ENCODE data around the gene ASIC1. TPM values are rescaled to one million over a fixed set of nuclear protein-coding genes. Genes with fewer than 3 reads are reported as not detected.

The ASIC1 gene
- polyA plus RNA-seq, 1 donor = 4.7 TPM

GRCh38 chr12:50061171-50061570 lies 3.8 kb downstream of the ASIC1 start:
- peak in 1 of 2 donors; percentile 48 for DNase-seq
- Histone ChIP-seq H3K9me3 (ENCODE audit: control insufficient read depth, low read depth, low read length) (no peaks in the 10 kb centered on the region), H3K4me3 (ENCODE audit: low read length) (no peak overlapping the region), H3K27ac (ENCODE audit: low read length) (no peak overlapping the region), H3K4me1 (ENCODE audit: control insufficient read depth, insufficient read depth, low read length) (peaks cover 6% of the 10 kb centered on the region), H3K27me3 (ENCODE audit: control insufficient read depth, insufficient read depth, low read length) (peaks cover 26% of the 10 kb centered on the region), H3K36me3 (ENCODE audit: control insufficient read depth, insufficient read depth, low read length) (no peaks in the 10 kb centered on the region)
- no CpG with 5 or more reads among the region's 2 CpGs for WGBS (ENCODE audit: insufficient coverage, low lambda C conversion rate)

DNA sequence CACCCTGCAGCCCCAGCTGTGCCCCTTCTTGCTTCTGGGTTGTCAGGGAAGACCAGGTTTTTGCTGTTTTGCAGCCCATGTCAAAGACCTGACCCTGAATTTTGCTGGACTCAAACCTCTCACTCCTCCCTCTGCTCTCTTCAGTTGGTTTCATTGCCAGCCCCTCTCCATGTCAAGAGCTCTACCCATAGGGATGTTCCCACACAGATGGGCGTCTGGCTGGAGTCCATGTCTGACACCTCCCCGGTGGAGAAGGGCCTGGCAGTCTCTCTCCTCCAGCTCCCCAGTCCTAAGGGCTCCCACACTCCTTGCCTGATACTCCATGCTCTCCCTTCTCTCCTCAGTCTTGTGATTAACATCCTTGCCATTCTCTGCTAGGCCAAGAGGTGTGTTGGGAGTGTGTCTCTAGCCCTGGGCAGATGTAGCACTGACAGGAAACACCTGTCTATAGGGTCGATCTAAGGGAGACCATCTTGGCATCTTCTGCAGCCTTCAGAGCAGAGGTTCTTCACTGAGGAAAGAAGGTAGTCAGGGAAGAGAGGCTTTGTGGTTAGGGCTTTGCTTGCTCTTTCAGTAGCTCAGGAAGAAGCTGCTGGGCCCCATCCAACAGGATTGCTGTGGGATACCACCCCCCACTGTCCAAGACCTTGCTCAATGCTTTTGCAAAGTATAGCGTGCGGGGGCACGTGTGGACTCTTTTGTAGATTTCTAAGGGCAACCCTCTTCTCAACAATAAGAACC lies 4.7 kb downstream of the ASIC1 start:
- Histone ChIP-seq H3K9me3 (ENCODE audit: control insufficient read depth, low read depth, low read length) (no peaks in the 10 kb centered on the region), H3K27me3 (ENCODE audit: control insufficient read depth, insufficient read depth, low read length) (peaks cover 16% of the 10 kb centered on the region), H3K27ac (ENCODE audit: low read length) (no peak overlapping the region), H3K4me1 (ENCODE audit: control insufficient read depth, insufficient read depth, low read length) (peaks cover 1% of the 10 kb centered on the region), H3K36me3 (ENCODE audit: control insufficient read depth, insufficient read depth, low read length) (no peaks in the 10 kb centered on the region), H3K4me3 (ENCODE audit: low read length) (no peak overlapping the region)
- no peak for DNase-seq
- no CpG with 5 or more reads among the region's 6 CpGs for WGBS (ENCODE audit: insufficient coverage, low lambda C conversion rate)

DNA sequence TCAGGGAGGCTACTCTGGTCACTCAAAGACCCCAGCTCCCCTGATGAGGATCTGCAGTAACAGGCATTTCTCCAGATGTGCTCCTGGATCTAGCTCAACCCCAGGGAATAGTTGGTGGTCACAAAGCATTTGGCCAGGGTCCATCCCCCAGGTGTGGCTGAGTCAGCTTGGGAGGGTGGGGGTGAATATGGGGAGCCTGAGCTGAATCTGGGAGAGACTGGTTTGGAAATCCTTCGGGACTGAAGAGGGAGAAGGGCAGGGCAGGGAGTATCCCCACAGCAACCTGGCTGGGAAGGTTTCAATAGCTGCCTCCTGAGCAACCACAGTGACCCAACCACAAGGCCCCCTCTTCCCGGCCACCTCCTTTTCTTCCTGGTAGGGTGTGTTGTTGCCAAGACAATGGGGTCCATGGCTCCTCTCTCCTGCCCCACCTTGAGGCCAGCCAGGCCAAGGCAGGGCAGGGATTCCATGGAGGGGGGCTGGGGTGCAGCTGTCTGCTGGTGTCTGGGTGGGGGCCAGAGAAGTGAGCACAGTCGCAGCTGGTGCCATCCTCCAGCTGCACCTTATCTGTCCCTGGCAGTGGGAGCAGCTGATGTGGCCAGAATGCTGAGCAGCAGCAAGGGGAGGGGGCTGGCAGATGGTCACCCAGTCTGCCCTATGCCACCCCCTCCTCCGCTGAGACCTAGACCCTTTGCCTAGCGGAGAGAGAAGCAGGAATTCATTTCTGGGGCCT lies 5.5 kb downstream of the ASIC1 start:
- no CpG with 5 or more reads among the region's 5 CpGs for WGBS (ENCODE audit: insufficient coverage, low lambda C conversion rate)
- H3K27me3 ChIP-seq (ENCODE audit: control insufficient read depth, insufficient read depth, low read length) = peaks cover 13% of the 10 kb centered on the region
- H3K36me3 ChIP-seq (ENCODE audit: control insufficient read depth, insufficient read depth, low read length) = no peaks in the 10 kb centered on the region
- H3K9me3 ChIP-seq (ENCODE audit: control insufficient read depth, low read depth, low read length) = no peaks in the 10 kb centered on the region
- no peak for DNase-seq
- no peak overlapping the region for H3K4me3 ChIP-seq (ENCODE audit: low read length)
- no peak overlapping the region for H3K27ac ChIP-seq (ENCODE audit: low read length)
- no peaks in the 10 kb centered on the region for H3K4me1 ChIP-seq (ENCODE audit: control insufficient read depth, insufficient read depth, low read length)

DNA sequence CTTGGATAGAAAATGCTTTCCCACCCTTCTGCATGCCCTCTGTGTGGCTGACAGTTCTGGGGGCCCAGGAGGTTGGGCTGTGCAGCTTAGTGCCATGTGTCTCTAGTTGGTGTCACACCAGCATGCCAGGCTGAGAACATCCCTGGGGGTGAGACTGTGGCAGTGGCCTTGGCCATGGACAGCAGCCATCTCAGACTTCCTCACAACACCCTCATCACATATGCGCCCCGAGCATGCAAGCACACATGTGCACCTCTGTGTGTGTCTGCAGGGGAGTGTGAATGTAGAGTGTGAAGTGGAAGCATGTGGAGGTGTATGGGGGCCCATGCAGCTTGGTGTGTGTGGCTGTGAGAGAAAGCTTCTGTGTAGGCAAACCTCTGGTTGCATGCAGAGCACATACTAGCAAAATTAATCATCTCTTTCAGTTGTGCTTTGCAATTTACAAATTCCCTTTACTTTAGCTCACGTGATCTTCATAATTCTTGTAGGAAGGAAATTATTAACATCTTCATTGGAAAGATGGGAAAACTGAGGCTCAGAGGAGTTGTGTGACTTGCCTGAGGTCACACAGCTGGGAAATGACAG lies 8.4 kb downstream of the ASIC1 start:
- no peak overlapping the region for H3K4me3 ChIP-seq (ENCODE audit: low read length)
- no peaks in the 10 kb centered on the region for H3K36me3 ChIP-seq (ENCODE audit: control insufficient read depth, insufficient read depth, low read length)
- no peaks in the 10 kb centered on the region for H3K9me3 ChIP-seq (ENCODE audit: control insufficient read depth, low read depth, low read length)
- whole genome bisulfite sequencing (ENCODE audit: insufficient coverage, low lambda C conversion rate) = 100% methylated on average over 1 of the region's 3 CpGs
- no peak for DNase-seq
- H3K27ac ChIP-seq (ENCODE audit: low read length) = no peak overlapping the region
- no peaks in the 10 kb centered on the region for H3K27me3 ChIP-seq (ENCODE audit: control insufficient read depth, insufficient read depth, low read length)
- peaks cover 3% of the 10 kb centered on the region for H3K4me1 ChIP-seq (ENCODE audit: control insufficient read depth, insufficient read depth, low read length)

DNA sequence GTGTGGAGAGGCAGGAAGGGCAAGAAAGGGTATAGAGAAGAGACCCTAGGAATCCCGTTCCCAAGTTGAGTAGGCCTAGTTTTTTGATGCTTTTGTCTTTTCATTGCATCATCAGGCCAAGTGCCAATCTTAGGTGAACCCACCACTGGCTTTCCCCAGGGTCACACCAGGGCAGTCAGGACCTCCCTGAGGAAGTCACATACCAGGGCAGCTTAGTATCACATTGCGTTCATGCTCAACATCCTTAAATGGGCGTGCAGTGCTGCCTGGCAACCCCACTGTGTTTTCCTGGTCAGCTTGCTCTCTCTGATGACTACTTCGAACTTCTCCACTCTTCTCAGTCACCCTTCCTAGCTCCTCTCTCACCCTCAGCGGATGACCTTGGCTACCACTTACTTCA lies 9.0 kb downstream of the ASIC1 start:
- Histone ChIP-seq H3K27me3 (ENCODE audit: control insufficient read depth, insufficient read depth, low read length) (no peaks in the 10 kb centered on the region), H3K36me3 (ENCODE audit: control insufficient read depth, insufficient read depth, low read length) (no peaks in the 10 kb centered on the region), H3K4me3 (ENCODE audit: low read length) (no peak overlapping the region), H3K27ac (ENCODE audit: low read length) (no peak overlapping the region), H3K4me1 (ENCODE audit: control insufficient read depth, insufficient read depth, low read length) (peaks cover 3% of the 10 kb centered on the region), H3K9me3 (ENCODE audit: control insufficient read depth, low read depth, low read length) (no peaks in the 10 kb centered on the region)
- 100% methylated on average over 1 of the region's 5 CpGs for WGBS (ENCODE audit: insufficient coverage, low lambda C conversion rate)
- DNase-seq = no peak

- Histone ChIP-seq H3K4me1 (ENCODE audit: control insufficient read depth, insufficient read depth, low read length) (peaks cover 3% of the 10 kb centered on the region), H3K27ac (ENCODE audit: low read length) (no peak overlapping the region), H3K36me3 (ENCODE audit: control insufficient read depth, insufficient read depth, low read length) (no peaks in the 10 kb centered on the region), H3K9me3 (ENCODE audit: control insufficient read depth, low read depth, low read length) (no peaks in the 10 kb centered on the region), H3K27me3 (ENCODE audit: control insufficient read depth, insufficient read depth, low read length) (no peaks in the 10 kb centered on the region), H3K4me3 (ENCODE audit: low read length) (no peak overlapping the region)
- DNase-seq = no peak
- 98% methylated on average over 5 of the region's 5 CpGs for WGBS (ENCODE audit: insufficient coverage, low lambda C conversion rate)
These were observed 11.7 kb downstream of the ASIC1 start for GRCh38 chr12:50069069-50069468.

DNA sequence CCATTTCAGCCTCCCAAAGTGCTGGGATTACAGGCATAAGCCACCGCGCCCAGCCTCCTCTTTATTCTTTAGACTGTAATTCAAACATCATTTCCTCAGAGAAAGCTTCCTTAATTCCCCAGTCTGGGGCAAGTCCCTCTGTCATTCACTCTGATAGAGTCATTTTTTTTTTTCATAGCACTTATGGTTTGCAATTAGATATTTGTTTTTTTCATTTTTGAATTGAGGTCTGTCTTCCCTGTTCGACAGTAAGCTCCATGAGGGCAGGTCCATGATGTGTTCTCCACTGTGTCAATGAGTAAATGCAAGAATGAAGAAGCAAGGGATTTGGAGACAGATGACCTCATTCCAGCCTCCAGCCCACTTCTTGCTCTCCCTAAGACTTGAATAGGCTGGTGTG lies 12.1 kb downstream of the ASIC1 start:
- H3K9me3 ChIP-seq (ENCODE audit: control insufficient read depth, low read depth, low read length) = no peaks in the 10 kb centered on the region
- no peak overlapping the region for H3K4me3 ChIP-seq (ENCODE audit: low read length)
- no peak for DNase-seq
- no peaks in the 10 kb centered on the region for H3K36me3 ChIP-seq (ENCODE audit: control insufficient read depth, insufficient read depth, low read length)
- no peak overlapping the region for H3K27ac ChIP-seq (ENCODE audit: low read length)
- no CpG with 5 or more reads among the region's 3 CpGs for WGBS (ENCODE audit: insufficient coverage, low lambda C conversion rate)
- H3K27me3 ChIP-seq (ENCODE audit: control insufficient read depth, insufficient read depth, low read length) = no peaks in the 10 kb centered on the region
- H3K4me1 ChIP-seq (ENCODE audit: control insufficient read depth, insufficient read depth, low read length) = peaks cover 3% of the 10 kb centered on the region

- WGBS (ENCODE audit: insufficient coverage, low lambda C conversion rate) = no CpG with 5 or more reads among the region's 9 CpGs
- peaks cover 10% of the 10 kb centered on the region for H3K4me1 ChIP-seq (ENCODE audit: control insufficient read depth, insufficient read depth, low read length)
- no peak overlapping the region for H3K4me3 ChIP-seq (ENCODE audit: low read length)
- no peaks in the 10 kb centered on the region for H3K36me3 ChIP-seq (ENCODE audit: control insufficient read depth, insufficient read depth, low read length)
- H3K27me3 ChIP-seq (ENCODE audit: control insufficient read depth, insufficient read depth, low read length) = no peaks in the 10 kb centered on the region
- no peaks in the 10 kb centered on the region for H3K9me3 ChIP-seq (ENCODE audit: control insufficient read depth, low read depth, low read length)
- DNase-seq = peak; percentile 77 to 78
- no peak overlapping the region for H3K27ac ChIP-seq (ENCODE audit: low read length)
These were observed 13.1 kb downstream of the ASIC1 start for GRCh38 chr12:50070314-50071060.

GRCh38 chr12:50072198-50072907 lies 15.0 kb downstream of the ASIC1 start:
- no peaks in the 10 kb centered on the region for H3K27me3 ChIP-seq (ENCODE audit: control insufficient read depth, insufficient read depth, low read length)
- peaks cover 15% of the 10 kb centered on the region for H3K4me1 ChIP-seq (ENCODE audit: control insufficient read depth, insufficient read depth, low read length)
- no peak overlapping the region for H3K27ac ChIP-seq (ENCODE audit: low read length)
- no peak overlapping the region for H3K4me3 ChIP-seq (ENCODE audit: low read length)
- no CpG with 5 or more reads among the region's 10 CpGs for WGBS (ENCODE audit: insufficient coverage, low lambda C conversion rate)
- H3K9me3 ChIP-seq (ENCODE audit: control insufficient read depth, low read depth, low read length) = no peaks in the 10 kb centered on the region
- no peak for DNase-seq
- H3K36me3 ChIP-seq (ENCODE audit: control insufficient read depth, insufficient read depth, low read length) = no peaks in the 10 kb centered on the region

GRCh38 chr12:50073206-50073605 lies 15.8 kb downstream of the ASIC1 start:
- Histone ChIP-seq H3K9me3 (ENCODE audit: control insufficient read depth, low read depth, low read length) (no peaks in the 10 kb centered on the region), H3K36me3 (ENCODE audit: control insufficient read depth, insufficient read depth, low read length) (no peaks in the 10 kb centered on the region), H3K27ac (ENCODE audit: low read length) (no peak overlapping the region), H3K4me3 (ENCODE audit: low read length) (no peak overlapping the region), H3K27me3 (ENCODE audit: control insufficient read depth, insufficient read depth, low read length) (no peaks in the 10 kb centered on the region), H3K4me1 (ENCODE audit: control insufficient read depth, insufficient read depth, low read length) (peaks cover 15% of the 10 kb centered on the region)
- no peak for DNase-seq
- no CpG with 5 or more reads among the region's 7 CpGs for WGBS (ENCODE audit: insufficient coverage, low lambda C conversion rate)
